Fibroblast of the aortic adventitia (primary cell): Measurements from ENCODE around the gene GADD45B. TPM values are rescaled to one million over a fixed set of nuclear protein-coding genes. Genes with fewer than 3 reads are reported as not detected.

Experiments
- DNase-seq: peaks from one replicate; pipeline ENCODE4 v3.0.0-alpha.2; 2010; ENCODE audit warnings: low read depth
- H3K4me3 ChIP-seq: 2 replicates; pipeline ENCODE4 v1.5.1; 2011; ENCODE audit warnings: low read depth, mild to moderate bottlenecking, control low read depth, low read length, moderate library complexity
- CTCF ChIP-seq: IDR thresholded peaks from 2 replicates; pipeline ENCODE4 v1.5.1; 2011; ENCODE audit warnings: mild to moderate bottlenecking, low read length, control low read depth, inconsistent platforms; ENCODE audit not compliant: insufficient read depth
- total RNA-seq: library from RNA; depleted of rRNA; stranded (reverse); fragments of >200 nt; gene quantifications from 2 replicates; pipeline ENCODE4 v1.2.3, GENCODE V29; 2012; ENCODE audit warnings: low replicate concordance

Gene GADD45B
- total RNA-seq, 1 donor, result 14.3 TPM

- peak; percentile 84 for DNase-seq
- peak overlapping the region; percentile 69 for H3K4me3 ChIP-seq
- peak; percentile 80 for TF ChIP-seq CTCF
Observed at GRCh38 chr19:2474232-2475017, 1.5 kb upstream of the GADD45B start.

- H3K4me3 ChIP-seq, result peak overlapping the region; percentile 69
- TF ChIP-seq CTCF, result no peak
- DNase-seq, result peak; percentile 61
Observed at GRCh38 chr19:2475018-2475701, 767 bp upstream of the GADD45B start.

GRCh38 chr19:2476451-2477140, 669 bp downstream of the GADD45B start:
- peak overlapping the region; percentile 99 for H3K4me3 ChIP-seq
- DNase-seq, result peak; percentile 64
- no peak for TF ChIP-seq CTCF

GRCh38 chr19:2477141-2477710, 1.3 kb downstream of the GADD45B start:
- peak overlapping the region; percentile 99 for H3K4me3 ChIP-seq
- DNase-seq, result peak; percentile 33
- no peak for TF ChIP-seq CTCF

- H3K4me3 ChIP-seq, result peak overlapping the region; percentile 99
- peak; percentile 66 for DNase-seq
- no peak for TF ChIP-seq CTCF
Observed at GRCh38 chr19:2477732-2478191, 1.8 kb downstream of the GADD45B start.

- DNase-seq, result peak; percentile 74
- H3K4me3 ChIP-seq, result peak overlapping the region; percentile 99
- peak; percentile 45 for TF ChIP-seq CTCF
Observed at GRCh38 chr19:2478278-2478755, 2.4 kb downstream of the GADD45B start.
